GM21576 (cell line): ENCODE data around the gene CNPPD1.

Experiments used
- ATAC-seq: cut with Tn5 transposase; IDR thresholded peaks from one replicate; pipeline ENCODE4 v1.9.1; 2021; ENCODE audit warnings: mild to moderate bottlenecking, moderate library complexity; ENCODE audit not compliant: unreplicated experiment

The CNPPD1 gene

GRCh38 chr2:219176818-219177551, at the start of gene CNPPD1:
TSS of gene CNPPD1 (minus strand) at chr2:219176925. CDS start at chr2:219176828, 97 bp downstream.
- peak; percentile 61 for ATAC-seq

GRCh38 chr2:219225350-219225749, 48.6 kb upstream of the CNPPD1 start:
- ATAC-seq: no peak

- ATAC-seq: no peak
These were observed 47.3 kb upstream of the CNPPD1 start for GRCh38 chr2:219223831-219224610.

GRCh38 chr2:219221957-219222518, 45.3 kb upstream of the CNPPD1 start:
- ATAC-seq: no peak

GRCh38 chr2:219220652-219221402, 44.1 kb upstream of the CNPPD1 start:
- no peak for ATAC-seq

GRCh38 chr2:219219784-219220532, 43.2 kb upstream of the CNPPD1 start:
- no peak for ATAC-seq

GRCh38 chr2:219218732-219219701, 42.3 kb upstream of the CNPPD1 start, which contains the start of gene ABCB6:
TSS of gene ABCB6 (minus strand) at chr2:219218958. CDS start at chr2:219218673, 285 bp downstream.
- ATAC-seq: peak; percentile 69

- peak; percentile 16 for ATAC-seq
These were observed 41.5 kb upstream of the CNPPD1 start for GRCh38 chr2:219218217-219218731.

GRCh38 chr2:219216535-219216915, 39.8 kb upstream of the CNPPD1 start:
- no peak for ATAC-seq

GRCh38 chr2:219215871-219216534, 39.3 kb upstream of the CNPPD1 start:
- no peak for ATAC-seq

GRCh38 chr2:219214786-219215185, 38.1 kb upstream of the CNPPD1 start:
- no peak for ATAC-seq

GRCh38 chr2:219214141-219214540, 37.4 kb upstream of the CNPPD1 start:
- no peak for ATAC-seq

GRCh38 chr2:219213486-219214071, 36.9 kb upstream of the CNPPD1 start:
- ATAC-seq: no peak

- no peak for ATAC-seq
These were observed 36.3 kb upstream of the CNPPD1 start for GRCh38 chr2:219213026-219213415.

GRCh38 chr2:219210886-219211362, 34.2 kb upstream of the CNPPD1 start:
- ATAC-seq: no peak

- ATAC-seq: no peak
These were observed 33.6 kb upstream of the CNPPD1 start for GRCh38 chr2:219210196-219210885.
